H7 (cell line): ENCODE measurements around the gene BAG5. TPM values are rescaled to one million over a fixed set of nuclear protein-coding genes. Genes with fewer than 3 reads are reported as not detected.

Source experiments
- DNase-seq: peaks from one replicate; pipeline ENCODE4 v3.0.0; 2012
- H3K27me3 ChIP-seq: 2 replicates; pipeline ENCODE4 v1.6.0; 2011; ENCODE audit warnings: mild to moderate bottlenecking, low read length; ENCODE audit not compliant: control insufficient read depth, insufficient read depth
- H3K36me3 ChIP-seq: replicated peaks from 2 replicates; pipeline ENCODE4 v1.5.1; 2011; ENCODE audit warnings: low read length; ENCODE audit not compliant: control insufficient read depth, insufficient read depth
- H3K4me3 ChIP-seq: 2 replicates; pipeline ENCODE4 v1.5.1; 2011; ENCODE audit warnings: low read depth, mild to moderate bottlenecking, control low read depth, low read length, moderate library complexity; ENCODE audit not compliant: insufficient read depth
- total RNA-seq: library from RNA; depleted of rRNA; stranded (reverse); fragments of >200 nt; shearing (Covaris generic); gene quantifications from 2 replicates; pipeline ENCODE4 v1.2.3, GENCODE V29; 2014

BAG5 gene
- total RNA-seq, 1 experiment from 2014 or later = 17.7 TPM

- H3K4me3 ChIP-seq = no peak overlapping the region
- no peak for DNase-seq
- H3K27me3 ChIP-seq = no peaks in the 10 kb centered on the region
- peaks cover 3% of the 10 kb centered on the region; the same call in 1 of the 2 replicates for H3K36me3 ChIP-seq
Measured at GRCh38 chr14:103578401-103579075, 16.1 kb upstream of the BAG5 start.

- H3K4me3 ChIP-seq = no peak overlapping the region
- peak; percentile 77 for DNase-seq
- H3K36me3 ChIP-seq = peaks cover 3% of the 10 kb centered on the region; the same call in 1 of the 2 replicates
- H3K27me3 ChIP-seq = no peaks in the 10 kb centered on the region
Measured at GRCh38 chr14:103576371-103577024, 14.0 kb upstream of the BAG5 start.

DNA sequence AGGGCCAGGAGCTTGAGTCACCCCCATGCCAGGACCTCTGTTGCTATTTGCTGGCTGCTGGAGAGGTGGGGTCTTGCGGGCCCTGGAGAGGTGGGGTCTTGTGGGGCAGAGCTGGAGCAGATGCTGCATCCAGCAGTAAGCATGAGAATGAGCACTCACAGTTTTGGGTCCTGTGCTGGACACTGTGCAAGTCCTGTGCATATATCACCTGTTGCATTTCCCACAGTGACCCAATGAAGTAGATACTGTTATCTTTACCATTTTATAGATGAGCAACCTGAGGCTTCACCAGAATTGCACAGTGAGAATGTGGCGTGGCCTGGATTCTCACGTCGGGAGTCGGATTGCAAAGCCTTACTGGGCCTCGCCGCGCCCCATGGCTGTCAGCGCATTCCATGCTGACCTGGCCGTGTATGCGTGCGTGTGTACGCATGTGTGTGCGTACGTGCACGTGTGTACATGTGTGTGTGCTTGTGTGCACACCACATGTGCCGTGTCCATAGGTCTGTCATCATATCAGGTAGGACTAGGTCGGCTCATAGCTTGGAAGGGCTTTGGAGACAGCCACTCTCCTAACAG is 12.3 kb upstream of the BAG5 start:
- H3K4me3 ChIP-seq = no peak overlapping the region
- no peaks in the 10 kb centered on the region for H3K27me3 ChIP-seq
- DNase-seq = no peak
- peaks cover 3% of the 10 kb centered on the region; the same call in 1 of the 2 replicates for H3K36me3 ChIP-seq

DNA sequence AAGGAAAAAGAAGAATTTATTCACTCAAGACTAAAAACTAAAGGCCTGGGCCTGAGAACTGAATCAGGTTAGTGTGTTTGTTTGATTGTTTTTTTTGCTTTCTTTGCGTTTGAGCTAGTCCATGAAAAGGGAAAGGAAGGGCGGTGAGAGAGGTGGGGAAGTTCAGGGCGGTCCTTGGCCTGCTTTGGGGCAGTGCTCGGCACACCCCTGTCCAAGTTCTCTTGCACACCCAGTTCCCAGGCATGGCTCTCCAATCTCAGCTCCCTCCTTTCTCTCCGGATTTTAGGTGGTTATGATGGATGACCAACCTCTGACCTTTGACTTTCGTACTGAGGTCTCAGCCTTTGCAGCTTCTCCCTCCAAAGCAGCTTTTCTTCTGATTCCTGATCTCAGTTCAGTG is 11.6 kb upstream of the BAG5 start:
- Histone ChIP-seq H3K4me3 (no peak overlapping the region), H3K36me3 (peaks cover 3% of the 10 kb centered on the region; the same call in 1 of the 2 replicates), H3K27me3 (no peaks in the 10 kb centered on the region)
- DNase-seq = no peak

DNA sequence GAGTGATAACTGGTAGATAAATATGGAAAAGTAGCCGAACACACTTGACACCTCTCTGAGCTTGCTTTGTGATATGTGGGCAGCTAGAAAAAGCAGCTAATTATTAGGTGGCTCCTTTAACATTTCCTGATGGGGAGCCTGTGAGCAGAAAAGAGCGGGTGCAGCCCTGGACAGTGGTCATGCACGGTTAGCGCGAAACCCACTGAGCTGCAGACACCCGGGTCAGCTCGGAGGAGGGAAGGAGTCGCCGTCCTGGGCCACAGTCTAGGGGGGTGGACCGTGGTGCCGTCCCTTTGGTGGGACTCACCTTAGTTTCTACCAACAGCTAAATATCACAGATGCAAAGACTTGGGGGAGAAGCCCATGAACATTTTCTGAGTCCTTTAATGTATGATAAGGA is 7.0 kb upstream of the BAG5 start:
- no peak overlapping the region for H3K4me3 ChIP-seq
- no peaks in the 10 kb centered on the region for H3K27me3 ChIP-seq
- DNase-seq = no peak
- no peaks in the 10 kb centered on the region; the same call in 1 of the 2 replicates for H3K36me3 ChIP-seq

DNA sequence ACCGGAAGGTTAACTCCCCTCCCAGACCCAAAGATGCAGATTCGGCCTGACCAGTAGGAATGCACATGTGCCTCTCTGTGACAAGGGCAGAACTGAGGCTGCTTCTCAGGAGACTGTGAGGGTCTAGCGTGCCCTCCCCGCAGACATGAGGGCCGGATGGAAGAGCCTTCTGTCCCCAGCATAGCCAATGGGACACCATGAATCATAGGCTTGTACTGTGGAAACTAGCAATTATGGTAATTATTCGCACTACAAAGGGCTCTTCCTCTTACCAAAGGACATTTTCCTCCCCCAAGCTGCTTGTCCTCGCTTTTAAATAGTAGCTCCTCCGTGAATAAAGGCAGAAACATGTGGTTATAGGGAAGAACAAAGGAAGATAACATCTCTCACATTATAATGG is 6.5 kb upstream of the BAG5 start:
- Histone ChIP-seq H3K4me3 (no peak overlapping the region), H3K36me3 (no peaks in the 10 kb centered on the region; the same call in 1 of the 2 replicates), H3K27me3 (no peaks in the 10 kb centered on the region)
- no peak for DNase-seq

DNA sequence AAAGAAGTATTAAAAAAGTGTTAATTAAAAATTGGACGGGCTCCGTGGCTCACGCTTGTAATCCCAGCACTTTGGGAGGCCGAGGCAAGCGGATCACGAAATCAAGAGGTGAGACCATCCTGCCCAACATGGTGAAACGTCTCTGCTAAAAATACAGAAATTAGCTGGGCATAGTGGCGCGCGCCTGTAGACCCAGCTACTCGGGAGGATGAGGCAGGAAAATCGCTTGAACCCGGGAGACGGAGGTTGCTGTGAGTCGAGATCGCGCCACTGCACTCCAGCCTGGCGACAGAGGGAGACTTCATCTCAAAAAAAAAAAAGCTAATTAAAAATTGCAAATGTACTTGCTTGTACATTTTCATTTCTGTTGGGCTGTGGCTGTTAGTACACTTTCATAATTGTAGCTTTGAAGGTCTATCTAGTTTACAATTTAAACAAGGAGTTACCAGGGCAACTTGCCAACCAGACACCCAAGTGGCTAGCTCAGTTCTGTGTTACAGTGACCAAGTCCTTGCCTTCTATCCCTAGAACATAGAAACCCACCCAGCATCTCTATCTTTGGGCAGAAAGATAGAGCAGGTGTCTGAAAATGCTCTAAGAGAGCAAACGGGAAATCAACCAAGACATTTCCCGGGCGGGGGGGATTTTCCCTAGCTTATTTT is 1.5 kb upstream of the BAG5 start:
- peak overlapping the region; percentile 94 for H3K4me3 ChIP-seq
- DNase-seq = no peak
- no peaks in the 10 kb centered on the region for H3K27me3 ChIP-seq
- peaks cover 5% of the 10 kb centered on the region for H3K36me3 ChIP-seq

DNA sequence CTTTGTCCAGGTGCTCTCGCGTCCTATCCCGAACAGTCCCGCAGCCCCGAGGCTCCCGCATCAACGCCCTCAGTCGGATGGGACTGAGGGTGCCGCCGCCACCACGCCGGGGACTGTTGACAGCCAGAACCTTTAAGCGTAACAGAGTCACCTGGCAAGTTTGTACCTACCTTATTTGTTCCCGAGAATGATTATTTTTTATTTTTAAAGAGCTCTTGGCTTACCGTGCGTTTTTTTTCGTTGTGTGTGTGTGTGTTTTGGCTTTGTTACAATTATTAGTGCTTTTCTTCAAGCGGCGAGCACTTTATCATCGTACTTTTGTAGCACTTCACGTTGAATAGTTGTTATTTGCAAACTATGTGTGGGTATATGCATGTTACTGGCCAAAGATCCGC is 766 bp upstream of the BAG5 start:
- DNase-seq = no peak
- Histone ChIP-seq H3K4me3 (peak overlapping the region; percentile 94), H3K27me3 (no peaks in the 10 kb centered on the region), H3K36me3 (peaks cover 5% of the 10 kb centered on the region)

- peak; percentile 90 for DNase-seq
- Histone ChIP-seq H3K27me3 (no peaks in the 10 kb centered on the region), H3K36me3 (peaks cover 5% of the 10 kb centered on the region), H3K4me3 (peak overlapping the region; percentile 94)
Measured at GRCh38 chr14:103562179-103562428, 353 bp downstream of the BAG5 start.

GRCh38 chr14:103561381-103562178 is 877 bp downstream of the BAG5 start:
- DNase-seq = peak; percentile 87
- peaks cover 5% of the 10 kb centered on the region for H3K36me3 ChIP-seq
- peak overlapping the region; percentile 94 for H3K4me3 ChIP-seq
- H3K27me3 ChIP-seq = no peaks in the 10 kb centered on the region

- Histone ChIP-seq H3K27me3 (no peaks in the 10 kb centered on the region), H3K36me3 (peaks cover 5% of the 10 kb centered on the region), H3K4me3 (no peak overlapping the region)
- DNase-seq = no peak
Measured at GRCh38 chr14:103560691-103561090, 1.8 kb downstream of the BAG5 start.

DNA sequence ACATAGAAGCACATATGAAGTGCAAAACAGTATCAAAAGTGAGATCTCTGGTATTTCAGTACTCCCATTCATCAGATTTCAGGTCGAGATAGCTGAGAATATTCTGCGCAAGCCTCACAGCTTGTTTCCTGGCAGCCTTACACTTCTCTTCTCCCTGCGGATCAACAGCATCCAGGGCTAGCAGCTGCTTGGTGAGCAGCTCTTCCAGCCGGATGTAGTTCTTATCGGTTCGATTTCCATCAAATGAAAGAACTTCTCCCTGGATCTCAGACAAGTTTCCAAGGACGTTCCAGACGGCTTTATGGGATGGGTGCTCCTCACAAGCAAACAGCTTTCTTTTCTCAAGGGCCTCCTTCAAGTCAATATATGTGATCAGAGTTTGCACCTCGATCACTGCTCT is 2.7 kb downstream of the BAG5 start:
- peaks cover 5% of the 10 kb centered on the region for H3K36me3 ChIP-seq
- no peaks in the 10 kb centered on the region for H3K27me3 ChIP-seq
- H3K4me3 ChIP-seq = no peak overlapping the region
- DNase-seq = no peak

DNA sequence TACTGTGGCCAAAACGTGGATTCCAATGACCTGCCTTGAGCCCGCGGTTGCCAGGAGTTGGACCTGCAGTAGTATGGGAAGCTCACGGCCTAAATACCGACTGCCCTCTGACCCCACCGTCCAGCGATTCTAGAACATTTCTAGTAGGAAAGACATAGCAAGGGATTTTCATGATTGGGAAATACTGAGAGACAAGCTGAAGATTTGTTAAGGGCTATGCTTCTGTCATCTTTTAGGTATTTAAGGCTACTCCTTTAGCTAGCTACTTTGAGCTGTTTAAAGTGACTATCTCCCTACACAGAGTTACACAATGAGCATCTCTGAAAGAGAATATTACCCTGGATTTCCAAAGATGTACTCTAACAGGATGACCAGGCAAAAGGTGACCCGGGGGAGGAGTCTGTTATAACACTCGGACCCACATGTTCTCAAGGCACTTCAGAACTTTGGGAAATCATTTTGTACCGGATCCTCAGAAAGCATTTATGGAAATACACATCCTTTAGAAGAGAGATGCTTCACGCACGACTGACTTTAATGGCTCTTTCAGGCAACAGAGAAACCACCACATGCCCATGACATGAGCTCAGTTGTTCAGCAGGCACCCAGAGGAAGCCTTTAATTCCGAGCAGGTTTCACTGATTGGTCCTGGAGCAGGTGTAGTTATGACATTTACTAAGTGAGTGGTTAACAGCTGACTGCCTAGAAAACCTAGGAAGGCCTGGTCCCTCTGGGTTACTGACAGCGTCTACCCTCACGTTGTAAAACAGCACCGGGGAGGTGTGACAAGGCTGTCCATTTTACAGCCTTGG is 4.2 kb downstream of the BAG5 start:
- Histone ChIP-seq H3K4me3 (no peak overlapping the region), H3K27me3 (no peaks in the 10 kb centered on the region)
- DNase-seq = no peak

More for the DNA sequence above, 4.2 kb downstream of the BAG5 start:
- peaks cover 5% of the 10 kb centered on the region for H3K36me3 ChIP-seq
